Neural progenitor cell (in vitro differentiated cells): ENCODE data around the gene MAP7.

Experiments used
- CTCF ChIP-seq: fragments of 200-600 bp; sonication (generic); IDR thresholded peaks from 2 replicates; pipeline ENCODE4 v1.5.1; 2017; ENCODE audit warnings: antibody characterized with exemption, mild to moderate bottlenecking
- EZH2 ChIP-seq: fragments of 200-600 bp; sonication (generic); IDR thresholded peaks from 2 replicates; pipeline ENCODE4 v1.6.1; 2017; ENCODE audit warnings: antibody characterized with exemption, mild to moderate bottlenecking, moderate library complexity

DNA sequence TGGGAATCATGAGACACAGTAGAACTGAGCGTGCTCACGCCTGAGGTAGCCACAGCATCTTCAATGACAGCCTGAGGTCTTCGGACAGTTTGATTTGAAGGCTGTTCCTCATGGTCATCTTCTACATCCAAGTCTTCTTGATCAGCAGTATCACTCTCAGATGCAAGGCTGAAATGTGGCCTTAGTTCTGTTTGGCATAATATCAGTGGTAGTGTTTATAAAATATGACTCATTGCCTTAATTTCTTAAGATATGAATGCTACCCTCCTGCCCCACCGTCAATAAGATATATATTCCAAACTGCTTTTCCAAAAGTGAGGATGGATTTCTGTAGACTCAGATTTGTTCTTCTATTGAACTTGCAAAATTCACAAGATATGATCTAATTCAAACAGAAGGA, 17.5 kb upstream of the MAP7 start:
- TF ChIP-seq EZH2, result no peak
- TF ChIP-seq CTCF, result no peak
